B cell (primary cell): Measurements from ENCODE around the gene RPL37. TPM values are rescaled to one million over a fixed set of nuclear protein-coding genes. Genes with fewer than 3 reads are reported as not detected.
"Not testable (repeated sequence)": the region's sequence is repeated elsewhere in the genome, so short reads cannot be mapped to it uniquely, and the experiment has no call there.

Experiments used
- ATAC-seq: fragments of 200-7000 bp; cut with Tn5 transposase; one replicate; pipeline ENCODE4 v1.10.0; 2021; ENCODE audit warnings: low read depth, mild to moderate bottlenecking, moderate number of reproducible peaks, moderate library complexity
- CTCF ChIA-PET: fragments of 350-600 bp; sonication (Branson Sonifier 250); formaldehyde crosslinking; loops from one replicate; lab custom pipeline; 2021; ENCODE audit warnings: antibody characterized with exemption, inconsistent platforms; lab: Charles Lee
- POLR2A ChIA-PET: fragments of 350-600 bp; sonication (Branson Sonifier 250); formaldehyde crosslinking; loops from one replicate; lab custom pipeline; 2021; ENCODE audit warnings: antibody characterized with exemption; lab: Charles Lee
- DNase-seq: peaks from one replicate; pipeline ENCODE4 v3.0.0; 2013
- H2AFZ ChIP-seq: 2 replicates; pipeline ENCODE4 v1.6.1; 2012; ENCODE audit warnings: mild to moderate bottlenecking, low read depth, low read length; ENCODE audit not compliant: insufficient read depth, poor library complexity, severe bottlenecking
- H3K27ac ChIP-seq, 2 donors: 1 replicate in 1 of 2; 2 replicates in 1 of 2; pipeline ENCODE4 v1.5.1; 2012 to 2013; ENCODE audit warnings: low read length in 2 of 2, mild to moderate bottlenecking in 2 of 2, moderate library complexity in 1 of 2
- H3K27me3 ChIP-seq, 4 experiments: fragments of 200-600 bp in 1 of 4; sonication (generic) in 1 of 4; replicated peaks in 1 of 4; 1 replicate in 2 of 4; 2 replicates in 2 of 4; pipeline versions ENCODE4 v1.6.1 to v1.7.0; 2013 to 2016; ENCODE audit warnings: low read length in 3 of 4, mild to moderate bottlenecking in 2 of 4, mixed read lengths in 1 of 4, moderate library complexity in 1 of 4; ENCODE audit not compliant: insufficient read depth in 4 of 4, control insufficient read depth in 3 of 4; ENCODE audit errors: control extremely low read depth in 1 of 4
- H3K36me3 ChIP-seq, 2 experiments: replicated peaks in 1 of 2; 1 replicate in 1 of 2; 2 replicates in 1 of 2; pipeline versions ENCODE4 v1.6.1 to v1.7.1; 2013; ENCODE audit warnings: low read length in 1 of 2; ENCODE audit not compliant: insufficient read depth in 2 of 2, control insufficient read depth in 1 of 2; ENCODE audit errors: control extremely low read depth in 1 of 2, extremely low read depth in 1 of 2
- H3K4me1 ChIP-seq, 2 donors: fragments of 200-600 bp in 1 of 2; sonication (generic) in 1 of 2; 1 replicate in 1 of 2; 2 replicates in 1 of 2; pipeline versions ENCODE4 v1.5.1 to v1.6.1; 2013 to 2017; ENCODE audit warnings: low read length in 2 of 2; ENCODE audit not compliant: control insufficient read depth in 2 of 2, insufficient read depth in 2 of 2
- H3K4me2 ChIP-seq: replicated peaks from 2 replicates; pipeline ENCODE3; 2012; ENCODE audit warnings: mild to moderate bottlenecking, low read depth, low read length; ENCODE audit not compliant: poor library complexity, severe bottlenecking
- H3K4me3 ChIP-seq, 5 experiments: fragments of 200-600 bp in 1 of 5; sonication (generic) in 1 of 5; 1 replicate in 3 of 5; 2 replicates in 2 of 5; pipeline versions ENCODE4 v1.5.1 to v1.7.0; 2011 to 2016; ENCODE audit warnings: low read length in 4 of 5, mild to moderate bottlenecking in 4 of 5, low read depth in 2 of 5, control low read depth in 1 of 5, moderate library complexity in 1 of 5; ENCODE audit not compliant: insufficient read depth in 1 of 5; ENCODE audit errors: control extremely low read depth in 1 of 5, extremely low read depth in 1 of 5
- H3K79me2 ChIP-seq: fragments of 200-600 bp; sonication (generic); one replicate; pipeline ENCODE4 v1.6.0; 2016; ENCODE audit warnings: low read length; ENCODE audit not compliant: control insufficient read depth, insufficient read depth
- H3K9ac ChIP-seq: fragments of 200-600 bp; sonication (generic); 2 replicates; pipeline ENCODE4 v1.6.1; 2017; ENCODE audit warnings: mild to moderate bottlenecking, low read length, moderate library complexity
- H3K9me3 ChIP-seq, 3 donors: one replicate each; pipeline versions ENCODE4 v1.6.1 to v1.7.1; 2013; ENCODE audit warnings: low read length in 2 of 3; ENCODE audit not compliant: control insufficient read depth in 2 of 3, insufficient read depth in 1 of 3; ENCODE audit errors: control extremely low read depth in 1 of 3
- H4K20me1 ChIP-seq: 2 replicates; pipeline ENCODE4 v1.6.0; 2012; ENCODE audit warnings: mild to moderate bottlenecking, low read length; ENCODE audit not compliant: insufficient read depth, control insufficient read depth, poor library complexity, severe bottlenecking
- H3K27ac Mint-ChIP-seq: one replicate; pipeline ENCODE4 v1.8.0; 2021; ENCODE audit warnings: mixed read lengths
- H3K27me3 Mint-ChIP-seq: one replicate; pipeline ENCODE4 v1.8.0; 2021; ENCODE audit warnings: mixed read lengths
- H3K4me1 Mint-ChIP-seq: one replicate; pipeline ENCODE4 v1.8.0; 2021; ENCODE audit warnings: mixed read lengths
- H3K4me3 Mint-ChIP-seq: one replicate; pipeline ENCODE4 v1.8.0; 2021; ENCODE audit warnings: mixed read lengths
- H3K9me3 Mint-ChIP-seq: one replicate; pipeline ENCODE4 v1.8.0; 2022; ENCODE audit warnings: mixed read lengths; ENCODE audit not compliant: insufficient read depth
- EZH2 ChIP-seq: IDR thresholded peaks from 2 replicates; pipeline ENCODE4 v1.6.1; 2012; ENCODE audit warnings: borderline replicate concordance, low read depth, mild to moderate bottlenecking, moderate library complexity, low read length; ENCODE audit not compliant: insufficient read depth, poor library complexity, severe bottlenecking
- WGBS: methylation state at CpG from one replicate; pipeline ENCODE4 v1.1.5; 2013; ENCODE audit warnings: missing lambda C conversion rate; ENCODE audit not compliant: insufficient coverage; 5-methylcytosine and 5-hydroxymethylcytosine counted together
- intact Hi-C: fragments of 100-400 bp; cut with micrococcal nuclease; formaldehyde crosslinking; loops from one replicate; pipeline ENCODE4 v1.10.0; 2022
- polyA plus RNA-seq: library from polyadenylated mRNA; depleted of rRNA; stranded (reverse); fragments of >200 nt; gene quantifications from 2 replicates; pipeline ENCODE4 v1.2.3, GENCODE V29; 2012
- total RNA-seq, 2 donors: library from RNA; stranded (reverse); fragments of 120-200 nt in 1 of 2; gene quantifications; 1 replicate in 1 of 2; 2 replicates in 1 of 2; pipeline versions ENCODE4 v1.2.3 to v1.2.4, GENCODE V29; 2013 to 2022
- TF ChIP-seq, protein P1 (sequence below): fragments of 200-600 bp; IDR thresholded peaks from one replicate; pipeline ENCODE4 v1.8.0; 2022; ENCODE audit warnings: antibody characterized with exemption, mild to moderate bottlenecking

RPL37 gene
- total and polyA plus RNA-seq, 2 donors (not counting 1 experiment from before 2014, with no cell fraction given) = 173 to 2,240 TPM

DNA sequence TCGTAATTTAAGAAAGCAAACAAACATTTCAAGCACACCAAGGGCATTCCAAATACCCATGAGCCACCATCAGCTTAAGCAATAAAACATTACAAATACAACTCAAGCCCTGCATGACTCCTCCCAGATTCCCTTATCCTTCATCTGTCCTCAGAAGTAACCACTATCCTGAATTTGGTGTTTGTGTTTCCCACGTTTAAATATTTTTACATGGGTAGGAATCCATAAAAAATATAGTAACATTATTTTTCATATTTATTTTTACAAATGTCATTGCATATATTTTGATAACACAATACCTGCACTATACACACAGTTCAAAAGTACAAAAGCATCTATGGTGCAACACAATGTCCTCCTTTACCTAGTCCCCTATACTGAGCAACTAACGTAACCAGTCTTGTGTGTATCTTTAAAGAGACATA lies 43.3 kb downstream of the RPL37 start:
- ChIA-PET CTCF (no interaction called here), POLR2A (no interaction called here)
- Mint-ChIP-seq H3K4me1 (peaks cover 58% of the 10 kb centered on the region), H3K27ac (no peak overlapping the region), H3K4me3 (no peak overlapping the region), H3K9me3 (no peaks in the 10 kb centered on the region), H3K27me3 (no peaks in the 10 kb centered on the region)
- Histone ChIP-seq H2AFZ (no peak overlapping the region), H4K20me1 (peaks cover 75% of the 10 kb centered on the region), H3K27ac (no peak overlapping the region), H3K4me1 (peaks cover 6 to 9% of the 10 kb centered on the region in 2 donors), H3K4me3 (no peak overlapping the region), H3K79me2 (peaks cover 98% of the 10 kb centered on the region), H3K4me2 (no peak overlapping the region), H3K9me3 (peaks cover 0 to 4% (median 0%) of the 10 kb centered on the region in 3 donors), H3K36me3 (peaks cover 1 to 3% of the 10 kb centered on the region in 2 experiments), H3K27me3 (no peaks in the 10 kb centered on the region), H3K9ac (no peak overlapping the region)
- DNase-seq (no peak), ATAC-seq (no peak)
- intact Hi-C loops = no loop called here
- TF ChIP-seq, protein P1, sequence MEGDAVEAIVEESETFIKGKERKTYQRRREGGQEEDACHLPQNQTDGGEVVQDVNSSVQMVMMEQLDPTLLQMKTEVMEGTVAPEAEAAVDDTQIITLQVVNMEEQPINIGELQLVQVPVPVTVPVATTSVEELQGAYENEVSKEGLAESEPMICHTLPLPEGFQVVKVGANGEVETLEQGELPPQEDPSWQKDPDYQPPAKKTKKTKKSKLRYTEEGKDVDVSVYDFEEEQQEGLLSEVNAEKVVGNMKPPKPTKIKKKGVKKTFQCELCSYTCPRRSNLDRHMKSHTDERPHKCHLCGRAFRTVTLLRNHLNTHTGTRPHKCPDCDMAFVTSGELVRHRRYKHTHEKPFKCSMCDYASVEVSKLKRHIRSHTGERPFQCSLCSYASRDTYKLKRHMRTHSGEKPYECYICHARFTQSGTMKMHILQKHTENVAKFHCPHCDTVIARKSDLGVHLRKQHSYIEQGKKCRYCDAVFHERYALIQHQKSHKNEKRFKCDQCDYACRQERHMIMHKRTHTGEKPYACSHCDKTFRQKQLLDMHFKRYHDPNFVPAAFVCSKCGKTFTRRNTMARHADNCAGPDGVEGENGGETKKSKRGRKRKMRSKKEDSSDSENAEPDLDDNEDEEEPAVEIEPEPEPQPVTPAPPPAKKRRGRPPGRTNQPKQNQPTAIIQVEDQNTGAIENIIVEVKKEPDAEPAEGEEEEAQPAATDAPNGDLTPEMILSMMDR = no peak
- no peak for TF ChIP-seq EZH2
- no CpG with 5 or more reads among the region's 3 CpGs for WGBS

GRCh38 chr5:40790947-40791593 lies 44.0 kb downstream of the RPL37 start:
- Histone ChIP-seq H3K27ac (no peak overlapping the region), H3K9ac (no peak overlapping the region), H3K4me3 (no peak overlapping the region), H3K4me1 (peaks cover 0 to 3% of the 10 kb centered on the region in 2 donors), H3K9me3 (peaks cover 0 to 4% (median 0%) of the 10 kb centered on the region in 3 donors), H2AFZ (no peak overlapping the region), H3K36me3 (peaks cover 1 to 3% of the 10 kb centered on the region in 2 experiments), H3K27me3 (no peaks in the 10 kb centered on the region), H4K20me1 (peaks cover 75% of the 10 kb centered on the region), H3K4me2 (no peak overlapping the region), H3K79me2 (peaks cover 98% of the 10 kb centered on the region)
- Mint-ChIP-seq H3K27me3 (no peaks in the 10 kb centered on the region), H3K9me3 (no peaks in the 10 kb centered on the region), H3K4me1 (peaks cover 55% of the 10 kb centered on the region), H3K4me3 (no peak overlapping the region), H3K27ac (no peak overlapping the region)
- no peak for ATAC-seq
- POLR2A ChIA-PET = interaction anchor here (0.6 kb wide), 1 partner anchor 1267 kb away, joined by 3 read pairs; no protein-coding TSS in a partner anchor
- CTCF ChIA-PET = interaction anchor here (1.0 kb wide), 1 partner anchor 88 kb away, joined by 3 read pairs; no protein-coding TSS in a partner anchor
- intact Hi-C loops = no loop called here
- TF ChIP-seq EZH2 = no peak
- TF ChIP-seq, protein P1 = no peak
- no CpG with 5 or more reads among the region's 3 CpGs for WGBS
- no peak for DNase-seq

GRCh38 chr5:40788941-40789340 lies 46.1 kb downstream of the RPL37 start:
- Histone ChIP-seq H4K20me1 (peaks cover 79% of the 10 kb centered on the region), H3K79me2 (peaks cover 97% of the 10 kb centered on the region)
- H3K27ac Mint-ChIP-seq, H2AFZ ChIP-seq, CTCF ChIA-PET, H3K27me3 Mint-ChIP-seq, H3K4me1 ChIP-seq, intact Hi-C loops, ATAC-seq, H3K27ac ChIP-seq, DNase-seq, H3K4me3 ChIP-seq, H3K4me2 ChIP-seq, H3K9ac ChIP-seq, H3K4me3 Mint-ChIP-seq, H3K9me3 ChIP-seq, POLR2A ChIA-PET, H3K36me3 ChIP-seq, H3K27me3 ChIP-seq, H3K9me3 Mint-ChIP-seq: not testable (repeated sequence)
- 97% methylated on average over 4 of the region's 5 CpGs for WGBS
- H3K4me1 Mint-ChIP-seq = peaks cover 46% of the 10 kb centered on the region
